Liver (tissue), 3 donors: ENCODE data around the gene LRMDA.

Experiments used
- CTCF ChIP-seq: fragments of 150-350 bp; IDR thresholded peaks from 2 replicates; pipeline ENCODE4 v1.5.1; 2017; ENCODE audit warnings: improper control_type of control experiment, low read depth, low read length; ENCODE audit not compliant: missing input control
- HNF4A ChIP-seq, 2 donors: conservative IDR thresholded peaks; 2 replicates each; pipeline ENCODE4 v1.6.1; 2016; ENCODE audit warnings: antibody characterized with exemption in 2 of 2, mild to moderate bottlenecking in 2 of 2
- RAD21 ChIP-seq, 2 donors: IDR thresholded peaks; 2 replicates each; pipeline ENCODE4 v1.6.1; 2016; ENCODE audit warnings: antibody characterized with exemption in 2 of 2, mild to moderate bottlenecking in 2 of 2
- TAF1 ChIP-seq: conservative IDR thresholded peaks from 2 replicates; pipeline ENCODE4 v1.6.1; 2016; ENCODE audit warnings: antibody characterized with exemption, mild to moderate bottlenecking
- TF ChIP-seq, protein P1 (sequence below): IDR thresholded peaks from 2 replicates; pipeline ENCODE4 v1.6.1; 2016; ENCODE audit warnings: antibody characterized with exemption
- donor health status: healthy.
- donor health status: healthy.

DNA sequence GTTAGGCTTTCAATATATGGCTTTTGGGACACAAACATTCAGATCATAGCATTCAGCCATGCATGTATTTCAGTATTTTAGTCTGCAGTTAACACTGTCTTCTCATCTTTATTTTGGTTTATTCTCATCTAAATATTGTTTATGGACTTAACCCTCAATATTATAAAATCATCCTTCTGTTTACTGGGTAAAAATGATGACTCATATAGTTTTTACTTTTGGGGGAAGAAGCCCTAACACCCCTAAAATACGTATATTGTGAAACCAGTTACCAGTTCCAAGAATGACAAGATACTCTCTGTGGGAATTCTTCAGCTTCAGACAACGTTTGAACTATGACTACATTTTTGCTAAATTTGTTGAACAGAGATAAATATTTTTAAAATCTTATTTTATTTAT lies 505.4 kb downstream of the LRMDA start:
- TF ChIP-seq RAD21 (IDR thresholded peaks at IDR 0.05) = no peak
- no peak for TF ChIP-seq CTCF
- TF ChIP-seq, protein P1, sequence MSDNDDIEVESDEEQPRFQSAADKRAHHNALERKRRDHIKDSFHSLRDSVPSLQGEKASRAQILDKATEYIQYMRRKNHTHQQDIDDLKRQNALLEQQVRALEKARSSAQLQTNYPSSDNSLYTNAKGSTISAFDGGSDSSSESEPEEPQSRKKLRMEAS = no peak
- TF ChIP-seq TAF1 = no peak
- TF ChIP-seq HNF4A (conservative IDR thresholded peaks at IDR 0.05) = no peak
